ENCODE measurements around the gene MTMR1.

DNA sequence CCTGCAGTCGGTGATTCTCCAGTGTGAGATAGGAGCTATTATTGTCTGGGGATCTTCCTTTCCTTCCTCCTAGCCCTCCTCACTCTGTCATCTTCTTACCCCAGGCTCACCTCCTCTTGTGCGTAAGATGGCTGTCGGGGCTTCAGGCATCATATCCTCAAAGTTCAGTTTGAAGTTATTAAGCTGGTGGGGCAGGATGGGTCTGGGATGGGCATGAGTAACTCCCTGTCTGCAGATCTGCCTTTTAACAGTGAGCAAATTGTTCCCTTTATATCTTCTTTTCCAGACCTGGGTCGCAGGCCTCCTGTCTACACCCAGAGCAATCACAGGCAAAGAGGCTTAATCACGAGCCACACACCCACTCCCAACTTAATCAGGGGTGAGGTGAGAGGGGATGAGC, 900 bp upstream of the MTMR1 start:
- TF ChIP-seq EZH2 (IDR thresholded peaks at IDR 0.05), result no peak
- no peak for TF ChIP-seq POLR2AphosphoS5 (IDR thresholded peaks at IDR 0.05; ENCODE audit: borderline replicate concordance, low read depth, low read length)
